Cardiac fibroblast (primary cell): Measurements from ENCODE around the gene HOXD11.

Source experiments
- DNase-seq, 2 donors: peaks; one replicate each; pipeline versions ENCODE4 v3.0.0 to v3.0.0-alpha.2; 2010; ENCODE audit warnings: low read depth in 2 of 2
- H3K4me3 ChIP-seq, 2 donors: replicated peaks in 1 of 2; 1 replicate in 1 of 2; 2 replicates in 1 of 2; pipeline ENCODE4 v1.5.1; 2011; ENCODE audit warnings: low read depth in 2 of 2, low read length in 2 of 2, mild to moderate bottlenecking in 2 of 2, moderate library complexity in 1 of 2
- CTCF ChIP-seq: IDR thresholded peaks from one replicate; pipeline ENCODE4 v1.5.1; 2011; ENCODE audit warnings: low read depth, mild to moderate bottlenecking, low read length, inconsistent platforms

Gene HOXD11

DNA sequence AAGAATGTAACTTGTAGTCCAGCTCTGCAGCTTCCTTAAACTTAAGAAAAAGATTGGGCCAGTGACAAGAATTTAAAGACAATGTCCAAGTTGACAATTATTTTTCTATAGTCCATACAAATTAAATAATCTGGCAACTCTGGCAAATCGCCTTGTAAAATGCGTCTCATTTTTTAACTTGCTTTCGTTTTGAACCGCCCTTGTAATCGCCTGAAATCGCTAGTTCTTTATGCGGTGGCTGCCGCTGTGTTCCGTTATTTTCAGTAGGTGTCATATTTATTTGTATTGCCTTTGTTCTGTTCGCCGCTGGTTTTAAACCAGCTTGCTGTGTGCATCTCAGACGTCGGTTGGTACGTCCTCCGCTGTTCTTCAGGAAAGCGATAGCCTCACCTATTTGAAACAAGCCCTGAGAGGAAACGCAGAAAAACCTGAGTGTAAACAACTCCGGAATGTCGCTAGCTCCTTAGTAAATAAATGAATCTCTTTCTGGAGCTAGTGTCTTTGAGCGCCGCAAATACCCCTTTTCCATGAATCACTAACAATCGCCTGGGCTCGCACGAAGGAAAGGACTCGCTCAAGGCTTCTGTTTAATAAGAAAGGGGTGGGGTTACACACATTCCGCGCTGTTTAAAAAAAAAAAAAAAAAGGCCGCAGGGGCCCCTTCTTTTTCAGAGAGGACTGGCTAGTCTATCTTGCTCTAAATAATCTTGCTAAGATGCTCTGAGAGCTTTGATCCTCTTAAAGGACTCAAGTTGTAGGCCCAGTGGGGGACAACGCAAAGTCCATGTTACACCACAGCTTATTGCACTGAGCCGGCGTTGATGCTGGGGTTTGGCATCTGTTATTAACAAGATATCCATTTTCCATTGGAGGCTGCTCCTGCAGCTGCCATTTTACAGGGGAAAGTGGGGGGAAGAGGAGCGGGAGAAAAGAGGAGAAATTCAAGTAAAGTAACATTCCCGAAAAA, 25.4 kb downstream of the HOXD11 start:
- no peak overlapping the region for H3K4me3 ChIP-seq
- no peak for DNase-seq
- TF ChIP-seq CTCF, result no peak

DNA sequence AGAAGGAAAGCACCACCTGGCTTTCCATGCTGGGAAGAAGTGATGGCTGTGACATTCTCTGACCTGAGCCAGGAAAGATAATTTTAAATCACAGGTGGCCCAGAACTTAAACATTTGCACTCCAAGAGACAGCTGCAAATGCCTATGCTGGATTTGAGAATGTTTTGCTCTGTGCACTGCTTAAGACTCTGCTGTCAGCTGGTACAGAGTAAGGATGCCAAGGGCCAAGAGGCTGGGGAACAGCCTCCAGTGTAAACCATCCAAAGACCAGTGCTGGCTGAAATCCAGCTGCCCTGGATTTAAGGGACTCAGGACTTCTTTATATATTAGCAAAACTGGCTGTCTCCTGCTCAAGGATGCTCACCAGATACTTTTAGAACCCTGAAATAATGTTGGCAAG, 26.3 kb downstream of the HOXD11 start:
- TF ChIP-seq CTCF, result no peak
- DNase-seq, result no peak
- no peak overlapping the region for H3K4me3 ChIP-seq

GRCh38 chr2:176134035-176134434, 27.0 kb downstream of the HOXD11 start:
- no peak for DNase-seq
- no peak for TF ChIP-seq CTCF

DNA sequence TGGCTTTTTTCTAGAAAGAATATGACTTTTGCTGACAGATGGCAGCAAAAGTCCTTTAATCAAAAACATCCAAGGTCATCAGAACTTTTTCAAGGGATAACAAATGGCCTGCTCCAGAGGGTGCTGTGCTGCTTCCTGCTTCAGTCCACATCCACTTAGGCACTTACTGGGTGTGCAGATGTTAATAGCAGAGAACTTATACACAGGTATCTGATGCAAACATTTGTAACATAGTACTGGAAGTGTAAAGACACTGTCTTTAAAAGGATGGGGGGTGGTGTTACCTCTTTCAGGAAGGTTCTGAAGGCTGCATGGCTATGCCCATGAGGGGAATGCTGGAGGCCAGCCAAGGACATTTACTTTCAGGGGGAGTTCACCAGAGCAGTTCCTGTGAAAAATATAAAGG, 28.0 kb downstream of the HOXD11 start:
- DNase-seq, result peak in 1 of 2 donors; percentile 20
- no peak overlapping the region for H3K4me3 ChIP-seq
- TF ChIP-seq CTCF, result no peak

More at GRCh38 chr2:176134035-176134434, 27.0 kb downstream of the HOXD11 start:
- H3K4me3 ChIP-seq, result no peak overlapping the region

DNA sequence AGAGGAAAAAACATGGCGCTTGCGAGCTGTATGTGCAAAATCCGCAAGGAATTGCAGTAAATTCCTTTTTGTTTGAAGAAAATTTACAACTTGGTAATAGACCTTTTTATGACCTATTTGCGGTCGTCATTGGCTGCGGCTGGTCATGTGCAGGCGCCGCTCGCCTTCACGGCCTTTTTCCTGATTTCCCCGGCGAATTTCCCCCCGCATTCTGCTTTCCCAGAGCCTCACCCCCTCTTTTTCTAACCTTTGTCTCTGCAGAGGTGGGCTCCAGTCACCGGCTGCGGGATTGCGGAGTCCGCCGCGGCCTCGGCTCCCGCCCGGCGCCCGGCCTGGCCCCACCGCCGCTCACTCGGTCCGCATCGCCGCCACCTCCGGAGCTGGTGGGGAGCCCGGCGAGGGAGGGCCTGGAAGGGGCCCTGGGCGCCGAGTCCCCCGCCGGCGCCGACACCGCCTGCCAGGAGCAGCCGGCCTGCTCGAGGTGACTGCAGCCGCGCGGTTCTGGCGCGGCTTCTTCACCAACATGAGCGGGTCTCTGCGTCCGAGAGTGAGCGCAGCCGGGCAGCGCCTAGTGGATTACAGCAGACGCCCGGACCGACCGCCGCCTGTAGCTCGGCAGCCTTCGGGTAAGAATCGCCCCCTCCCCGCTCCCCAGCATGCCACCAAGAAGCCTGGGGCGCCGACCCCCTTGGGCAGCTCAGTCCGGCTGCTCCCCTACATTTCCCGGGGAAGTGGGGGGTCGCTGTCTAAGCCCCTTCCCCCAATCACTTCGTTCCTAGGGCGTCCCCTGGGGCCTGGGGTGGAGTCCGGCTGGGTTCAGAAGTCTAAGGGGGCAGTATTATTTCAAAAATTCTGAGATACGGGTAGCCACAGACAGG, 29.5 kb downstream of the HOXD11 start:
- DNase-seq, result no peak
- TF ChIP-seq CTCF, result no peak
- H3K4me3 ChIP-seq, result peak overlapping the region; percentile 26 to 31

- H3K4me3 ChIP-seq, result peak overlapping the region in 1 of 2 donors; percentile 17
- DNase-seq, result no peak
- no peak for TF ChIP-seq CTCF
Measured at GRCh38 chr2:176137252-176137580, 30.1 kb downstream of the HOXD11 start.
